OCI-LY3 (cell line): ENCODE results near the gene FEM1B.

Experiments
- H2AFZ ChIP-seq: fragments of 200-600, 300-600 bp; shearing (Covaris generic); 2 replicates; pipeline ENCODE4 v1.6.0; 2014; ENCODE audit warnings: antibody characterized with exemption, low read depth, low read length
- H3K27ac ChIP-seq: fragments of 200-600, 300-600 bp; sonication (generic); 2 replicates; pipeline ENCODE4 v1.5.1; 2014; ENCODE audit warnings: mild to moderate bottlenecking, low read length, moderate library complexity, mixed read lengths
- H3K27me3 ChIP-seq: fragments of 200-600, 300-600 bp; sonication (generic); 2 replicates; pipeline ENCODE4 v1.6.1; 2014; ENCODE audit warnings: low read depth, low read length, mixed read lengths
- H3K36me3 ChIP-seq: fragments of 200-600, 300-600 bp; sonication (generic); replicated peaks from 2 replicates; pipeline ENCODE3; 2014; ENCODE audit warnings: low read depth, low read length, mixed read lengths
- H3K4me1 ChIP-seq: fragments of 300-600, 200-600 bp; sonication (generic); 2 replicates; pipeline ENCODE4 v1.6.1; 2014; ENCODE audit warnings: low read length, mixed read lengths
- H3K4me2 ChIP-seq: fragments of 200-600, 300-600 bp; sonication (generic); 2 replicates; pipeline ENCODE4 v1.6.1; 2014; ENCODE audit warnings: low read length, mixed read lengths
- H3K4me3 ChIP-seq: fragments of 300-600, 200-600 bp; sonication (generic); 2 replicates; pipeline ENCODE4 v1.5.1; 2014; ENCODE audit warnings: antibody characterized with exemption, mild to moderate bottlenecking, low read length, moderate library complexity
- H3K79me2 ChIP-seq: fragments of 300-600, 200-600 bp; shearing (Covaris generic); 2 replicates; pipeline ENCODE4 v1.6.1; 2014; ENCODE audit warnings: mild to moderate bottlenecking, low read length, mixed read lengths
- H3K9ac ChIP-seq: fragments of 300-600, 200-600 bp; shearing (Covaris generic); 2 replicates; pipeline ENCODE4 v1.6.0; 2014; ENCODE audit warnings: mild to moderate bottlenecking, low read length, moderate library complexity
- H3K9me3 ChIP-seq: fragments of 200-600, 300-600 bp; shearing (Covaris generic); 2 replicates; pipeline ENCODE4 v1.6.1; 2014; ENCODE audit warnings: low read length, mixed read lengths; ENCODE audit not compliant: insufficient read depth
- H4K20me1 ChIP-seq: fragments of 200-600, 300-600 bp; sonication (generic); 2 replicates; pipeline ENCODE4 v1.6.1; 2016; ENCODE audit warnings: low read length, mixed read lengths; ENCODE audit not compliant: insufficient read depth
- CTCF ChIP-seq: fragments of 200-600, 300-600 bp; sonication (generic); IDR thresholded peaks from 2 replicates; pipeline ENCODE4 v1.5.1; 2014; ENCODE audit warnings: antibody characterized with exemption, low read length, low read depth
- EZH2phosphoT487 ChIP-seq: fragments of 200-600 bp; shearing (Covaris generic); IDR thresholded peaks from 2 replicates; pipeline ENCODE4 v1.6.1; 2018; ENCODE audit warnings: antibody characterized with exemption, mixed run types, low read depth

FEM1B gene

GRCh38 chr15:68298882-68299381, 21.4 kb downstream of the FEM1B start:
- H3K79me2 ChIP-seq, result peaks cover 11% of the 10 kb centered on the region
- no peaks in the 10 kb centered on the region for H3K27me3 ChIP-seq
- H2AFZ ChIP-seq, result no peak overlapping the region
- peak overlapping the region; percentile 67 for H3K4me3 ChIP-seq
- TF ChIP-seq EZH2phosphoT487 (no peak), CTCF (no peak)
- H3K9me3 ChIP-seq, result no peaks in the 10 kb centered on the region
- no peaks in the 10 kb centered on the region for H4K20me1 ChIP-seq
- H3K36me3 ChIP-seq, result peaks cover 27% of the 10 kb centered on the region
- H3K27ac ChIP-seq, result peak overlapping the region; percentile 89
- H3K4me1 ChIP-seq, result peaks cover 42% of the 10 kb centered on the region
- H3K4me2 ChIP-seq, result peak overlapping the region; percentile 63
- peak overlapping the region; percentile 45 for H3K9ac ChIP-seq

GRCh38 chr15:68299436-68299835, 21.9 kb downstream of the FEM1B start:
- TF ChIP-seq EZH2phosphoT487 (no peak), CTCF (no peak)
- no peaks in the 10 kb centered on the region for H3K27me3 ChIP-seq
- H3K79me2 ChIP-seq, result peaks cover 6% of the 10 kb centered on the region
- H3K9ac ChIP-seq, result peak overlapping the region; percentile 25; the same call in 1 of the 2 replicates
- no peak overlapping the region for H2AFZ ChIP-seq
- peak overlapping the region; percentile 63 for H3K4me2 ChIP-seq
- peaks cover 24% of the 10 kb centered on the region for H3K36me3 ChIP-seq
- H3K27ac ChIP-seq, result peak overlapping the region; percentile 89
- H3K4me3 ChIP-seq, result peak overlapping the region; percentile 67
- peaks cover 42% of the 10 kb centered on the region for H3K4me1 ChIP-seq
- H3K9me3 ChIP-seq, result no peaks in the 10 kb centered on the region
- H4K20me1 ChIP-seq, result no peaks in the 10 kb centered on the region

GRCh38 chr15:68300115-68300940, 22.8 kb downstream of the FEM1B start:
- no peak overlapping the region for H3K27ac ChIP-seq
- no peaks in the 10 kb centered on the region for H4K20me1 ChIP-seq
- H3K4me1 ChIP-seq, result peaks cover 41% of the 10 kb centered on the region
- peaks cover 6% of the 10 kb centered on the region for H3K79me2 ChIP-seq
- H3K9me3 ChIP-seq, result no peaks in the 10 kb centered on the region
- H3K4me3 ChIP-seq, result no peak overlapping the region
- H3K9ac ChIP-seq, result no peak overlapping the region
- peaks cover 17% of the 10 kb centered on the region for H3K36me3 ChIP-seq
- H3K4me2 ChIP-seq, result no peak overlapping the region; the same call in 1 of the 2 replicates
- no peaks in the 10 kb centered on the region for H3K27me3 ChIP-seq
- TF ChIP-seq EZH2phosphoT487, result no peak
- no peak for TF ChIP-seq CTCF
- H2AFZ ChIP-seq, result no peak overlapping the region

GRCh38 chr15:68301301-68301700, 23.8 kb downstream of the FEM1B start:
- Histone ChIP-seq H3K27ac (no peak overlapping the region), H2AFZ (no peak overlapping the region), H3K36me3 (peaks cover 13% of the 10 kb centered on the region), H3K9me3 (no peaks in the 10 kb centered on the region), H3K4me2 (no peak overlapping the region), H3K79me2 (peaks cover 6% of the 10 kb centered on the region), H3K9ac (no peak overlapping the region), H3K27me3 (no peaks in the 10 kb centered on the region), H3K4me1 (peaks cover 31% of the 10 kb centered on the region), H3K4me3 (no peak overlapping the region), H4K20me1 (no peaks in the 10 kb centered on the region)
- TF ChIP-seq EZH2phosphoT487, result no peak
- no peak for TF ChIP-seq CTCF
